Colonic mucosa (tissue), 4 donors: ENCODE results near the gene CERT1. TPM values are rescaled to one million over a fixed set of nuclear protein-coding genes. Genes with fewer than 3 reads are reported as not detected.
"Not testable (repeated sequence)": the region's sequence is repeated elsewhere in the genome, so short reads cannot be mapped to it uniquely, and the experiment has no call there.

Experiments used
- DNase-seq: peaks from one replicate; pipeline ENCODE4 v3.0.0-alpha.2; 2020
- H3K27ac ChIP-seq: fragments of 200-600 bp; one replicate; pipeline ENCODE4 v1.8.0; 2021
- H3K27me3 ChIP-seq: fragments of 200-600 bp; one replicate; pipeline ENCODE4 v1.8.0; 2021
- H3K36me3 ChIP-seq: fragments of 200-600 bp; one replicate; pipeline ENCODE4 v1.8.0; 2021
- H3K4me1 ChIP-seq: fragments of 200-600 bp; one replicate; pipeline ENCODE4 v1.8.0; 2021; ENCODE audit warnings: mild to moderate bottlenecking
- H3K4me3 ChIP-seq: fragments of 200-600 bp; one replicate; pipeline ENCODE4 v1.8.0; 2021
- H3K9ac ChIP-seq, 2 donors: one replicate each; pipeline ENCODE4 v1.7.0; 2013; ENCODE audit warnings: control low read depth in 2 of 2, low read depth in 2 of 2, low read length in 2 of 2
- H3K9me3 ChIP-seq: fragments of 200-600 bp; one replicate; pipeline ENCODE4 v1.8.0; 2021
- CTCF ChIP-seq: fragments of 200-600 bp; IDR thresholded peaks from one replicate; pipeline ENCODE4 v1.8.0; 2022; ENCODE audit warnings: antibody characterized with exemption, mild to moderate bottlenecking
- intact Hi-C: fragments of 100-400 bp; cut with DNase I; formaldehyde crosslinking; loops from one replicate; pipeline ENCODE4 v1.14.1; 2022
- total RNA-seq, 2 donors: library from RNA; stranded (reverse); fragmentation: NEBNext Ultra II Directional in 1 of 2; extraction: Animal tissue kit (Norgen Biotek cat#: 25700) in 1 of 2; gene quantifications; one replicate each; pipeline ENCODE4 v1.2.1, GENCODE V29; 2021
- donor health status: healthy.
- donor health status: DM: no; HTN: no; CAD: no.
- donor health status: DM: no; HTN: no; CAD: no.

CERT1 gene
- total RNA-seq, 2 donors from 2014 or later, result 34.0 to 44.5 TPM

- peak overlapping the region; percentile 63 for H3K4me3 ChIP-seq
- no peaks in the 10 kb centered on the region for H3K27me3 ChIP-seq
- no peaks in the 10 kb centered on the region for H3K4me1 ChIP-seq
- H3K27ac ChIP-seq, result peak overlapping the region; percentile 95
- peak overlapping the region in 1 of 2 donors; percentile 84 for H3K9ac ChIP-seq
- no peak for TF ChIP-seq CTCF
- intact Hi-C loops, result loop anchor here (5.0 kb wide), 2 partner anchors 96 to 571 kb away; partner anchors contain the start of genes GFM2 and NSA2
- no peak for DNase-seq
- H3K9me3 ChIP-seq, result no peaks in the 10 kb centered on the region
- H3K36me3 ChIP-seq, result no peaks in the 10 kb centered on the region
These were observed 173.0 kb downstream of the CERT1 start for GRCh38 chr5:75338408-75338807.

- Histone ChIP-seq H3K36me3 (no peaks in the 10 kb centered on the region), H3K9ac (peak overlapping the region; percentile 84 to 90), H3K27me3 (no peaks in the 10 kb centered on the region), H3K9me3 (no peaks in the 10 kb centered on the region), H3K27ac (peak overlapping the region; percentile 95), H3K4me1 (no peaks in the 10 kb centered on the region), H3K4me3 (peak overlapping the region; percentile 63)
- intact Hi-C loops, result loop anchor here (5.0 kb wide), 2 partner anchors 95 to 570 kb away; partner anchors contain the start of genes GFM2 and NSA2
- no peak for TF ChIP-seq CTCF
- peak; percentile 45 for DNase-seq
These were observed 173.9 kb downstream of the CERT1 start for GRCh38 chr5:75337366-75338021.

GRCh38 chr5:75336615-75337336, 174.7 kb downstream of the CERT1 start, which contains the start of gene HMGCR:
Gene HMGCR, plus strand, starts transcription at chr5:75337220. Its CDS starts 5,386 bp downstream, at chr5:75342606.
- H3K4me3 ChIP-seq, result peak within 1 kb of the TSS; percentile 63
- DNase-seq, result peak; percentile 98
- peak within 1 kb of the TSS; percentile 90 for H3K9ac ChIP-seq
- no peak for TF ChIP-seq CTCF
- no peaks in the 10 kb centered on the region for H3K27me3 ChIP-seq
- H3K4me1 ChIP-seq, result no peaks in the 10 kb centered on the region
- intact Hi-C loops, result loop anchor here (5.0 kb wide), 2 partner anchors 94 to 569 kb away; partner anchors contain the start of genes GFM2 and NSA2
- H3K27ac ChIP-seq, result peak within 1 kb of the TSS; percentile 95
- no peaks in the 10 kb centered on the region for H3K9me3 ChIP-seq
- H3K36me3 ChIP-seq, result no peaks in the 10 kb centered on the region

GRCh38 chr5:75335952-75336614, 175.3 kb downstream of the CERT1 start:
- peak overlapping the region; percentile 52 to 90 for H3K9ac ChIP-seq
- H3K36me3 ChIP-seq, result no peaks in the 10 kb centered on the region
- peak overlapping the region; percentile 95 for H3K27ac ChIP-seq
- H3K4me3 ChIP-seq, result peak overlapping the region; percentile 63
- TF ChIP-seq CTCF, result peak; percentile 45
- no peaks in the 10 kb centered on the region for H3K9me3 ChIP-seq
- DNase-seq, result peak; percentile 63
- no peaks in the 10 kb centered on the region for H3K4me1 ChIP-seq
- intact Hi-C loops, result loop anchor here (5.0 kb wide), 2 partner anchors 94 to 569 kb away; partner anchors contain the start of genes GFM2 and NSA2
- H3K27me3 ChIP-seq, result no peaks in the 10 kb centered on the region

- H3K27ac ChIP-seq, result no peak overlapping the region
- no peak overlapping the region for H3K9ac ChIP-seq
- DNase-seq, result no peak
- H3K36me3 ChIP-seq, result no peaks in the 10 kb centered on the region
- no peaks in the 10 kb centered on the region for H3K27me3 ChIP-seq
- H3K4me3 ChIP-seq, result no peak overlapping the region
- H3K4me1 ChIP-seq, result no peaks in the 10 kb centered on the region
- intact Hi-C loops, result loop anchor here (5.0 kb wide), 2 partner anchors 93 to 568 kb away; partner anchors contain the start of genes GFM2 and NSA2
- no peak for TF ChIP-seq CTCF
- no peaks in the 10 kb centered on the region for H3K9me3 ChIP-seq
These were observed 175.9 kb downstream of the CERT1 start for GRCh38 chr5:75335486-75335885.

- DNase-seq, H3K4me3 ChIP-seq, intact Hi-C loops, H3K27me3 ChIP-seq, H3K9me3 ChIP-seq, H3K36me3 ChIP-seq, H3K9ac ChIP-seq, H3K27ac ChIP-seq, H3K4me1 ChIP-seq: not testable (repeated sequence)
These were observed 177.0 kb downstream of the CERT1 start for GRCh38 chr5:75334413-75334812.

GRCh38 chr5:75333759-75334158, 177.7 kb downstream of the CERT1 start:
- H3K27me3 ChIP-seq, DNase-seq, H3K4me1 ChIP-seq, intact Hi-C loops, H3K9ac ChIP-seq, H3K36me3 ChIP-seq, H3K4me3 ChIP-seq, H3K9me3 ChIP-seq, H3K27ac ChIP-seq: not testable (repeated sequence)
